Measurements from ENCODE around the gene MCMBP. TPM values are rescaled to one million over a fixed set of nuclear protein-coding genes. Genes with fewer than 3 reads are reported as not detected.

Gene MCMBP
- total RNA-seq, 1 donor from 2014 or later: 54.0 TPM

DNA sequence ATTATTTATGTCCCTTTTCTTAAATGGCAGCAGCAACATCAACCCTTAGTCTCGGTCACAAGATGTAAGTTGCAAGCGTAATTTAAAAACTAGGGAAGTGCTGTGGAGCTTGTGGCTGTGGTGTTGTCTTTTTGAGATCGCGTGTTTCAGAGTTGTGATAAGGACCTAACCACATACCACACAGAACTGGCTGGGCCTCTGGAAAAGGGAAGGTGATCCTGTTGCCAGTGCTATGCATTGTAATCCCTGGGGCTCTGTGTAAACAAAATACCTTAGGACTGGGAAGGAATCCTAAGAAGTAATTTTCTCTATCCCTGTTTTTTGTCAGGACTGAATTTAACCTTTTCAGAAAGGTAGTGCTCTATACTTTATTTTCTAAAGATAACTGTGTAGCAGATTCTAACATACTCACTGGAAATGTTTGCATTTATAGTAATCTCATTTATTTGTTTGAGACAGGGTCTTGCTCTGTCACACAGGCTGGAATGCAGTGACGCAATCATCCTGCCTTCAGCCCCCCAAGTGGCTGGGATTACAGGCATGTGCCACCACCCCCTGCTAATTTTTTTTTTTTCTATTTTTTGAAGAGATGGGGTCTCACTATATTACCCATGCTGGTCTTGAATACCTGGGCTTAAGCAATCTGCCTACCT, 86.4 kb downstream of the MCMBP start:
- DNase-seq (ENCODE audit: low read depth in 2 of 2): peak in 1 of 2 donors; percentile 27

- DNase-seq (ENCODE audit: low read depth in 2 of 2): no peak
Observed at GRCh38 chr10:119784340-119785067, 88.1 kb downstream of the MCMBP start.

GRCh38 chr10:119783665-119784027, 89.0 kb downstream of the MCMBP start:
- DNase-seq (ENCODE audit: low read depth in 2 of 2): peak; percentile 11 to 76

DNA sequence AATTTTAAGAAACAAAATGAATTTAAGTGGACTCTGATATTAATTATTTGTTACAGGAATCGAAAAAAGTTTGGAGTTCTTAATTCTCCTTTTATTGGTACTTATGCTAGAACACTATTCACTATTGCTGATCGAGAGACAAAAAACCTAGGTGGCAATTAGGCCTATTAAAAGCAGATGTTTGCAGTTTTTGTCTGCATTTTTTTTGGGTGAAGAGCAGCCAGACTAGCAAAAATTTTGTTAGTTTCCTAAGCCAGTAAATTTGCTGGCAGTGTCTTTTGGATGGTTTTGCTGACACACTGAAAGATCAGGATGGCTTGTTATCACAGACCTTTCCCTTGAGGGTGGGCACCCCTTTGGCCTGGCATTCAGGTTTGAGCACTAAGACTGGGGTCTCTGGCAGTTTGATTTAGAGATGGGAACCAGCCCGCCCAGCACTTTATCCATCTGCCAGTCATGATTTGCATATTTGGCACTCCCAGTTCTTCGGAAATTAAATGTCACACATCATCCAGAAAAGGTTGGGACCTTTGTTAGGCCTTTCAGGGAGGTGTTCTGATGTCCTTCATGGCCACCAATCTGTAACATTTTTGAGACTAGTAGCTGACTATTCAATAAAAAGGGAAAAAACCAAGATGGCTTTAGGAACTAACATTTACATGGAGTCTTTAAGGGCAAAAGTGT, 89.5 kb downstream of the MCMBP start:
- DNase-seq (ENCODE audit: low read depth in 2 of 2): peak in 1 of 2 donors; percentile 80

- DNase-seq (ENCODE audit: low read depth in 2 of 2): no peak
Observed at GRCh38 chr10:119781498-119781897, 91.1 kb downstream of the MCMBP start.

DNA sequence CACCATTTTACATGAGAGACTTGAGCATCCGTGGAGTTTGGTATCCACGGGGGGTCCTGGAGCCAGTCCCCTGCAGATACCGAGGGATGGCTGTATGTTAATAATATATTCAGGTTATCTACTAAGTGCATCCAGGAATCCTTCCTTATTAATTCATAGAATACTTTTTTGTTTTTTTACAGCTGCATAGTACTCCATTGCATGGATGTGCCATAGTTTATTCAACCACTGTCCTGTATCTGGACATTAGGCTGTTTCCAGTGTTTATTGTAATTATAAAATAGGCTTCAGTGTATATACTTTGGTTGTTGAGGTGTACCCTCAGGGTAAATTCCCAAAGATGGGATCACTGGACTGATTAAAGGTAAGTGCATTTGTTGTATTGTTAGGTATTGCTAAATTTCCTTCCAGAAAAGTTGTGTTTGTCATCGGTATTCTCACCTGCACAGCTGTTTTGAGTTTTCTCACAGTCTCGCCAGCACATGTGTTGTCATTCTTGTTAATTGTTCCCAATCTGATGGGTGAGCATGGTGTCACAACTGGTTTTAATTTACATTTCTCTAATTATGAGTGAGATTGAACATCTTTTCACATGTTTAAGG, 91.7 kb downstream of the MCMBP start:
- no peak for DNase-seq (ENCODE audit: low read depth in 2 of 2)

Other genes starting within 250 kb of the MCMBP start
- gene BAG3, start 221.5 kb downstream of the MCMBP start, total RNA-seq: 3.8 and 5.2 TPM in 2 replicates
- gene INPP5F, start 146.8 kb downstream of the MCMBP start, total RNA-seq: 8.1 and 9.6 TPM in 2 replicates
- gene SEC23IP, start 19.9 kb upstream of the MCMBP start, total RNA-seq: 13.3 and 13.9 TPM in 2 replicates